HepG2 (cell line): Measurements from ENCODE around the gene ACP2. TPM values are rescaled to one million over a fixed set of nuclear protein-coding genes. Genes with fewer than 3 reads are reported as not detected.

Experiments
- EZH2 ChIP-seq: conservative IDR thresholded peaks from 2 replicates; pipeline ENCODE4 v1.6.1; 2012; ENCODE audit warnings: mild to moderate bottlenecking, low read depth, low read length, moderate library complexity
- HIVEP1 ChIP-seq: sonication (generic); formaldehyde crosslinking; IDR thresholded peaks from 2 replicates; pipeline ENCODE4 v1.4.0; 2020; ENCODE audit warnings: mild to moderate bottlenecking, missing genetic modification reagents
- POLR2AphosphoS5 ChIP-seq: IDR thresholded peaks from 2 replicates; pipeline ENCODE4 v1.6.1; 2012; ENCODE audit warnings: low read depth, low read length
- PRMT3 ChIP-seq: sonication (generic); formaldehyde crosslinking; IDR thresholded peaks from 2 replicates; pipeline ENCODE4 v1.8.1; 2022; ENCODE audit warnings: low read depth, mild to moderate bottlenecking, moderate library complexity, missing genetic modification reagents, borderline replicate concordance
- SCMH1 ChIP-seq: sonication (generic); formaldehyde crosslinking; IDR thresholded peaks from 2 replicates; pipeline ENCODE4 v1.9.0; 2021; ENCODE audit warnings: missing genetic modification reagents, mild to moderate bottlenecking, borderline replicate concordance
- SMAD3 ChIP-seq: sonication (generic); formaldehyde crosslinking; IDR thresholded peaks from 2 replicates; pipeline ENCODE4 v1.4.0; 2020; ENCODE audit warnings: missing genetic modification reagents
- SOX13 ChIP-seq, 3 experiments: fragments of 450-650 bp in 1 of 3; sonication (generic) in 1 of 3; formaldehyde crosslinking in 1 of 3; IDR thresholded peaks in 2 of 3; conservative IDR thresholded peaks in 1 of 3; 2 replicates each; pipeline versions ENCODE4 v1.5.0 to v1.6.1; 2016 to 2020; ENCODE audit warnings: antibody characterized with exemption in 1 of 3, mild to moderate bottlenecking in 1 of 3, missing compliant biosample characterization in 1 of 3, missing genetic modification reagents in 1 of 3, moderate library complexity in 1 of 3
- SP5 ChIP-seq: IDR thresholded peaks from 2 replicates; pipeline ENCODE4 v1.6.1; 2016; ENCODE audit warnings: low read depth, borderline replicate concordance
- TP53 ChIP-seq: sonication (generic); formaldehyde crosslinking; conservative IDR thresholded peaks from 2 replicates; pipeline ENCODE4 v1.4.0; 2020; ENCODE audit warnings: missing genetic modification reagents
- ZBTB3 ChIP-seq: sonication (generic); formaldehyde crosslinking; IDR thresholded peaks from 2 replicates; pipeline ENCODE4 v1.4.0; 2020; ENCODE audit warnings: low read depth, mild to moderate bottlenecking, moderate library complexity, missing genetic modification reagents, borderline replicate concordance
- ZBTB7B ChIP-seq: sonication (generic); formaldehyde crosslinking; IDR thresholded peaks from 2 replicates; pipeline ENCODE4 v1.4.0; 2020; ENCODE audit warnings: missing genetic modification reagents
- ZNF20 ChIP-seq: sonication (generic); formaldehyde crosslinking; IDR thresholded peaks from 2 replicates; pipeline ENCODE4 v1.4.0; 2020; ENCODE audit warnings: mild to moderate bottlenecking, moderate library complexity, missing genetic modification reagents
- ZNF253 ChIP-seq: sonication (generic); formaldehyde crosslinking; IDR thresholded peaks from 2 replicates; pipeline ENCODE4 v1.8.0; 2022; ENCODE audit warnings: mild to moderate bottlenecking, missing genetic modification reagents, borderline replicate concordance
- ZNF431 ChIP-seq: sonication (generic); formaldehyde crosslinking; IDR thresholded peaks from 2 replicates; pipeline ENCODE4 v1.9.0; 2022; ENCODE audit warnings: missing genetic modification reagents, low read depth, mild to moderate bottlenecking, borderline replicate concordance
- ZNF549 ChIP-seq: sonication (generic); formaldehyde crosslinking; IDR thresholded peaks from 2 replicates; pipeline ENCODE4 v1.5.0; 2020; ENCODE audit warnings: missing genetic modification reagents
- ZNF615 ChIP-seq: sonication (generic); formaldehyde crosslinking; IDR thresholded peaks from 2 replicates; pipeline ENCODE4 v1.5.0; 2020; ENCODE audit warnings: mild to moderate bottlenecking, missing genetic modification reagents, borderline replicate concordance
- polyA plus RNA-seq, 8 experiments: library from polyadenylated mRNA; depleted of rRNA in 3 of 8; stranded (reverse) in 7 of 8; unstranded in 1 of 8; fragments of >200 nt; fragmentation: Illumina TruSeq in 4 of 8; extraction: Trizol in 4 of 8; gene quantifications; 2 replicates each; pipeline versions ENCODE4 v1.2.1 to v1.2.3, GENCODE V29; 2011 to 2016; ENCODE audit warnings: low read depth in 4 of 8, missing spikeins in 1 of 8, mixed read lengths in 1 of 8; ENCODE audit not compliant: insufficient read depth in 1 of 8
- total RNA-seq, 5 experiments: library from RNA; depleted of rRNA; stranded (reverse); fragments of >200 nt; fragmentation: Illumina TruSeq; extraction: Trizol; gene quantifications; 2 replicates each; pipeline ENCODE4 v1.2.3, GENCODE V29; 2016; ENCODE audit warnings: low read depth in 1 of 5
- TF ChIP-seq, protein P1 (sequence below): IDR thresholded peaks from 2 replicates; pipeline ENCODE4 v1.4.0; 2020; ENCODE audit warnings: mild to moderate bottlenecking, missing genetic modification reagents
- TF ChIP-seq, protein P2 (sequence below): sonication (generic); formaldehyde crosslinking; IDR thresholded peaks from 2 replicates; pipeline ENCODE4 v1.5.0; 2020; ENCODE audit warnings: missing genetic modification reagents
- TF ChIP-seq, protein P3 (sequence below): sonication (generic); formaldehyde crosslinking; IDR thresholded peaks from 2 replicates; pipeline ENCODE4 v1.9.0; 2022; ENCODE audit warnings: missing genetic modification reagents, mild to moderate bottlenecking, borderline replicate concordance
- TF ChIP-seq, protein P4 (sequence below): IDR thresholded peaks from 2 replicates; pipeline ENCODE4 v1.6.1; 2018; ENCODE audit warnings: missing genetic modification reagents

ACP2 gene
- total and polyA plus RNA-seq, 2 of the 13 experiments (the other 11 are each of a cell fraction or from before 2014, with no cell fraction given) = 17.7 to 20.2 TPM

DNA sequence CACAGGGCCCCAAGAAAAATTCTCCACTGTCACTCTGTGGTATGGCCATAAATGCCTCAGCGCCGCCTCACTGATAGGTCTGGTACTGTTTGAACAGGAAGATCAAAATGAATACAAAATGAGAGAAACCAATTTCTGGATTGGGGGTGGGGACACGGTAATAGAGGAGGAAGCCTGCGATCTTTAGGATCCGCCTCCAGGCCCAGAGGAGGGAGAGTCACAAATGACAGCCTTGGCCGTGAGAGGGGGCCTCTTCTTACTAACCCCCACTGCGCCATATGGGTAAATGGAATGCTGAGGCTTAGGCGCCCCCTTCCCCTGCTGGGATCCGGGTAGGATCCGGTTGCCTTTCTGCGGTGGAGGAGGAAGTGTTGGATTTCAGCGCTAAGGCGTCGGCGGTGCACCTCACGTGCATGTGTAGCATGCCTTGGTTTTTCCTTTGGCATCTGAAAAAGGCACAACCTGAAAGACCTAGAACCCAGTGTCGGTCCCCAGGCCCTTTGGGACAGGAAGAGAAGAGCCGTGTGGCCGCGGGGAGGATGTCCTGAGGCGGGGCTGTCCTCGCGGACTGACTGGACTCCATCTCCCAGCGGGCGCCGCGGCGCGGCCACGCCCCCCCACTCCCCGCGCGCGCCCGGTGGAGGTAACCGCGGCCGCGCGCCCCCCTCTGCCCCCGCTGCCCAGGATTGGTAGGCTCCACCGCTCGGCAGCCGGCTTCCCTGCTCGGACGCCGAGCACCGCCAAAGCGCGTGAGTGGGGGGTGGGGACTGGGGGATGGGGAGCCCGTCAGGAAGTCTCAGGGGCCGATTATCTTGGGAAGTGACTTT is 20.6 kb upstream of the ACP2 start (continued):
- TF ChIP-seq, protein P1, sequence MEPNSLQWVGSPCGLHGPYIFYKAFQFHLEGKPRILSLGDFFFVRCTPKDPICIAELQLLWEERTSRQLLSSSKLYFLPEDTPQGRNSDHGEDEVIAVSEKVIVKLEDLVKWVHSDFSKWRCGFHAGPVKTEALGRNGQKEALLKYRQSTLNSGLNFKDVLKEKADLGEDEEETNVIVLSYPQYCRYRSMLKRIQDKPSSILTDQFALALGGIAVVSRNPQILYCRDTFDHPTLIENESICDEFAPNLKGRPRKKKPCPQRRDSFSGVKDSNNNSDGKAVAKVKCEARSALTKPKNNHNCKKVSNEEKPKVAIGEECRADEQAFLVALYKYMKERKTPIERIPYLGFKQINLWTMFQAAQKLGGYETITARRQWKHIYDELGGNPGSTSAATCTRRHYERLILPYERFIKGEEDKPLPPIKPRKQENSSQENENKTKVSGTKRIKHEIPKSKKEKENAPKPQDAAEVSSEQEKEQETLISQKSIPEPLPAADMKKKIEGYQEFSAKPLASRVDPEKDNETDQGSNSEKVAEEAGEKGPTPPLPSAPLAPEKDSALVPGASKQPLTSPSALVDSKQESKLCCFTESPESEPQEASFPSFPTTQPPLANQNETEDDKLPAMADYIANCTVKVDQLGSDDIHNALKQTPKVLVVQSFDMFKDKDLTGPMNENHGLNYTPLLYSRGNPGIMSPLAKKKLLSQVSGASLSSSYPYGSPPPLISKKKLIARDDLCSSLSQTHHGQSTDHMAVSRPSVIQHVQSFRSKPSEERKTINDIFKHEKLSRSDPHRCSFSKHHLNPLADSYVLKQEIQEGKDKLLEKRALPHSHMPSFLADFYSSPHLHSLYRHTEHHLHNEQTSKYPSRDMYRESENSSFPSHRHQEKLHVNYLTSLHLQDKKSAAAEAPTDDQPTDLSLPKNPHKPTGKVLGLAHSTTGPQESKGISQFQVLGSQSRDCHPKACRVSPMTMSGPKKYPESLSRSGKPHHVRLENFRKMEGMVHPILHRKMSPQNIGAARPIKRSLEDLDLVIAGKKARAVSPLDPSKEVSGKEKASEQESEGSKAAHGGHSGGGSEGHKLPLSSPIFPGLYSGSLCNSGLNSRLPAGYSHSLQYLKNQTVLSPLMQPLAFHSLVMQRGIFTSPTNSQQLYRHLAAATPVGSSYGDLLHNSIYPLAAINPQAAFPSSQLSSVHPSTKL (CRISPR knock-in tag) = peak; percentile 13
- TF ChIP-seq ZNF20 = no peak
- TF ChIP-seq, protein P2, sequence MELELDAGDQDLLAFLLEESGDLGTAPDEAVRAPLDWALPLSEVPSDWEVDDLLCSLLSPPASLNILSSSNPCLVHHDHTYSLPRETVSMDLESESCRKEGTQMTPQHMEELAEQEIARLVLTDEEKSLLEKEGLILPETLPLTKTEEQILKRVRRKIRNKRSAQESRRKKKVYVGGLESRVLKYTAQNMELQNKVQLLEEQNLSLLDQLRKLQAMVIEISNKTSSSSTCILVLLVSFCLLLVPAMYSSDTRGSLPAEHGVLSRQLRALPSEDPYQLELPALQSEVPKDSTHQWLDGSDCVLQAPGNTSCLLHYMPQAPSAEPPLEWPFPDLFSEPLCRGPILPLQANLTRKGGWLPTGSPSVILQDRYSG (CRISPR knock-in tag) = no peak
- TF ChIP-seq TP53 = no peak
- TF ChIP-seq SP5 (CRISPR knock-in tag) = no peak
- no peak for TF ChIP-seq SOX13 (IDR thresholded peaks at IDR 0.05)
- TF ChIP-seq SOX13 (CRISPR knock-in tag; conservative IDR thresholded peaks at IDR 0.05 in 1 of 2, IDR thresholded peaks at IDR 0.05 in 1 of 2) = no peak
- no peak for TF ChIP-seq ZNF549 (CRISPR knock-in tag)
- no peak for TF ChIP-seq EZH2
- TF ChIP-seq ZBTB7B (CRISPR knock-in tag) = 0 out of 2 replicates have a peak, but pooled peaks have one; percentile 16
- TF ChIP-seq, protein P3, sequence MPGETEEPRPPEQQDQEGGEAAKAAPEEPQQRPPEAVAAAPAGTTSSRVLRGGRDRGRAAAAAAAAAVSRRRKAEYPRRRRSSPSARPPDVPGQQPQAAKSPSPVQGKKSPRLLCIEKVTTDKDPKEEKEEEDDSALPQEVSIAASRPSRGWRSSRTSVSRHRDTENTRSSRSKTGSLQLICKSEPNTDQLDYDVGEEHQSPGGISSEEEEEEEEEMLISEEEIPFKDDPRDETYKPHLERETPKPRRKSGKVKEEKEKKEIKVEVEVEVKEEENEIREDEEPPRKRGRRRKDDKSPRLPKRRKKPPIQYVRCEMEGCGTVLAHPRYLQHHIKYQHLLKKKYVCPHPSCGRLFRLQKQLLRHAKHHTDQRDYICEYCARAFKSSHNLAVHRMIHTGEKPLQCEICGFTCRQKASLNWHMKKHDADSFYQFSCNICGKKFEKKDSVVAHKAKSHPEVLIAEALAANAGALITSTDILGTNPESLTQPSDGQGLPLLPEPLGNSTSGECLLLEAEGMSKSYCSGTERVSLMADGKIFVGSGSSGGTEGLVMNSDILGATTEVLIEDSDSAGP (CRISPR knock-in tag) = peak; percentile 71
- no peak for TF ChIP-seq ZNF253 (CRISPR knock-in tag)
- no peak; the same call in 1 of the 2 replicates for TF ChIP-seq HIVEP1 (CRISPR knock-in tag)
- no peak for TF ChIP-seq SCMH1 (CRISPR knock-in tag)
- TF ChIP-seq ZBTB3 (CRISPR knock-in tag) = no peak
- TF ChIP-seq POLR2AphosphoS5 = peak; percentile 28
- no peak for TF ChIP-seq ZNF615 (CRISPR knock-in tag)
- TF ChIP-seq ZNF431 (CRISPR knock-in tag) = no peak; the same call in 1 of the 2 replicates
- no peak for TF ChIP-seq SMAD3 (CRISPR knock-in tag)
- TF ChIP-seq PRMT3 (CRISPR knock-in tag) = no peak
- TF ChIP-seq, protein P4, sequence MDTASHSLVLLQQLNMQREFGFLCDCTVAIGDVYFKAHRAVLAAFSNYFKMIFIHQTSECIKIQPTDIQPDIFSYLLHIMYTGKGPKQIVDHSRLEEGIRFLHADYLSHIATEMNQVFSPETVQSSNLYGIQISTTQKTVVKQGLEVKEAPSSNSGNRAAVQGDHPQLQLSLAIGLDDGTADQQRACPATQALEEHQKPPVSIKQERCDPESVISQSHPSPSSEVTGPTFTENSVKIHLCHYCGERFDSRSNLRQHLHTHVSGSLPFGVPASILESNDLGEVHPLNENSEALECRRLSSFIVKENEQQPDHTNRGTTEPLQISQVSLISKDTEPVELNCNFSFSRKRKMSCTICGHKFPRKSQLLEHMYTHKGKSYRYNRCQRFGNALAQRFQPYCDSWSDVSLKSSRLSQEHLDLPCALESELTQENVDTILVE (CRISPR knock-in tag) = peak; percentile 25; the same call in 1 of the 2 replicates
